Activated T-cell treated with anti-CD3 and anti-CD28 coated beads, Interleukin-2, amount 50 U/mL, for 1 hour (primary cell): ENCODE results near the gene RBM14.
"Not testable (repeated sequence)": the region's sequence is repeated elsewhere in the genome, so short reads cannot be mapped to it uniquely, and the experiment has no call there.

Experiments
- DNase-seq: peaks from one replicate; pipeline ENCODE4 v3.0.0-alpha.2; 2020

RBM14 gene, protein sequence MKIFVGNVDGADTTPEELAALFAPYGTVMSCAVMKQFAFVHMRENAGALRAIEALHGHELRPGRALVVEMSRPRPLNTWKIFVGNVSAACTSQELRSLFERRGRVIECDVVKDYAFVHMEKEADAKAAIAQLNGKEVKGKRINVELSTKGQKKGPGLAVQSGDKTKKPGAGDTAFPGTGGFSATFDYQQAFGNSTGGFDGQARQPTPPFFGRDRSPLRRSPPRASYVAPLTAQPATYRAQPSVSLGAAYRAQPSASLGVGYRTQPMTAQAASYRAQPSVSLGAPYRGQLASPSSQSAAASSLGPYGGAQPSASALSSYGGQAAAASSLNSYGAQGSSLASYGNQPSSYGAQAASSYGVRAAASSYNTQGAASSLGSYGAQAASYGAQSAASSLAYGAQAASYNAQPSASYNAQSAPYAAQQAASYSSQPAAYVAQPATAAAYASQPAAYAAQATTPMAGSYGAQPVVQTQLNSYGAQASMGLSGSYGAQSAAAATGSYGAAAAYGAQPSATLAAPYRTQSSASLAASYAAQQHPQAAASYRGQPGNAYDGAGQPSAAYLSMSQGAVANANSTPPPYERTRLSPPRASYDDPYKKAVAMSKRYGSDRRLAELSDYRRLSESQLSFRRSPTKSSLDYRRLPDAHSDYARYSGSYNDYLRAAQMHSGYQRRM

GRCh38 chr11:66616379-66617154 lies at the start of gene RBM14:
Gene RBM14 (plus strand): TSS chr11:66616630. CDS start chr11:66616721, 91 bp downstream.
- DNase-seq: peak; percentile 96

DNA sequence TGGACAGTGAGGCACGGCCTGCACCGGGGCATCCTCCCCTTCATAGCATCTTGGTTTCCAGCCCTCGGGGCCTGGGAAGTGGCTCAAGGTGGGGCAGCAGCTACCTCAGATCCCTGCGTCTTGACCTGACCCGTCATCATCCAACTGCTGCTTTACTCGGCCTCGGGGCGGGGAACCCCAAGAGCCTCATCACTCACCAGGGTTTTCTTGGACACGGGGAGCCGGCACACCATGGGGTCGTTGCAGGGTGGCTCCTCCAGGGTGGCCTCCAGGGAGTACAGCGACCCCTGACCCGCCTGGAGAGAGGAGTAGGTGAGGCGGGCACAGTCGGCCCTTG lies 48.7 kb upstream of the RBM14 start:
- no peak for DNase-seq

DNA sequence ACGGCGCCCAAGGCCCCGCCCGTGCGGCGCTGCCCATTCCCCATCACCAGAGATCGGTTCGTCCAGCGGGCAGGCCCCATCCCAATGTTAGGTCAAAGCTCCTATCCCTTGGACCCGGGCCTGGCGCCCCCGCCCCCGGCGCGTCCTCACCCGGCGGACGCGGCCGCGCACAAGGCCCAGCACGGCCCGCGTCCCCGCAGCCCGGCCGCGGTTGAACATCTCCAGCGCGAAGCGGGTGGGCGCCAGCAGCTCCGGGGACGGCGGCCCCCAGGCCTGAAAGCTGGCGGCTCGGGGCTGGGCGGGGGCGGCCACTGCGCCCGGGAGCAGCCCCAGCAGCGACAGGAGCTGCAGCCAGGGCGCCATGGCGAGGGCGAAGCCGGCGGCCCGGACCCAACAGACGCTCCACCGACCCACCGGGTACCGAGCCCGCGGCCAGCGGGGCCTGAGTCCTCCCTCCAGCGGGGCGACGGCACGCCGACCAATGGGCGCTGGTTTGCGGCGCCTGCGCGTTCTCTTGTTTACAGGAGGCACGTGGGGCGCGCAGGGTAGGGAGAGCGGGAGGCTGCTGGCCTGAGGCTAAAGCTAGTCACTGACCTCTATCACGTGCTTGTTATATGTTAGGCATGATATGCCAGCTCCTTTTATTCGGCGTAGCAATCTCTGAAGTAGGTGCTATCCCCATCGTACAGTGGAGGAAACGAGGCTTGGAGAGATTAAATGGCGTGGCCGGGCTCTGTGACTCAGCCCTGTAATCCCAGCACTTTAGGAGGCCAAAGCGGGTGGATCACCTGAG lies 48.1 kb upstream of the RBM14 start, which contains the start of gene CTSF:
TSS of gene CTSF (minus strand) at position 483 of the 793 bp plus-strand sequence. CDS start at position 363, 120 bp downstream.
- DNase-seq: peak; percentile 74

DNA sequence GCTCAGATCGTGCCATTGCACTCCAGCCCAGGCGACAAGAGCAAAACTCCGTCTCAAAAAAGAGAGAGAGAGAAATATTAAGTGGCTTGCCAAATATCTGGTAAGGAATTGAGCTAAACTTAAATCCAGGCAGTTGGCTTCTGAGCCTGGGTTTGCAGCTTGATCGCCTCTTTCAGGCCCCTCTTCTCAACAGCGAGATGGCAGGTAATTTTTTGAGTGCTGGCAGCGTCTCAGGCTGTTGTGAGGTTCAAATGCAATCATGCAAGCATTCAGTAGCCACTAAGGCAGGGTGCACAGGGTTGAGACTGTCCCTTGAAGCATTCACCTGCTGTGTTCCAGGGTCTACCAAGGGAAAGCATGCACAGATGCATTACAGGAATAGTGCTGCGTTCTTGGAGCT lies 47.4 kb upstream of the RBM14 start:
- DNase-seq: no peak

GRCh38 chr11:66570079-66570849 lies 46.2 kb upstream of the RBM14 start:
- no peak for DNase-seq

- no peak for DNase-seq
These were observed 45.6 kb upstream of the RBM14 start for GRCh38 chr11:66570850-66571180.

- DNase-seq: peak; percentile 83
These were observed 37.3 kb upstream of the RBM14 start for GRCh38 chr11:66579017-66579606.

GRCh38 chr11:66580803-66581202 lies 35.6 kb upstream of the RBM14 start:
- no peak for DNase-seq

DNA sequence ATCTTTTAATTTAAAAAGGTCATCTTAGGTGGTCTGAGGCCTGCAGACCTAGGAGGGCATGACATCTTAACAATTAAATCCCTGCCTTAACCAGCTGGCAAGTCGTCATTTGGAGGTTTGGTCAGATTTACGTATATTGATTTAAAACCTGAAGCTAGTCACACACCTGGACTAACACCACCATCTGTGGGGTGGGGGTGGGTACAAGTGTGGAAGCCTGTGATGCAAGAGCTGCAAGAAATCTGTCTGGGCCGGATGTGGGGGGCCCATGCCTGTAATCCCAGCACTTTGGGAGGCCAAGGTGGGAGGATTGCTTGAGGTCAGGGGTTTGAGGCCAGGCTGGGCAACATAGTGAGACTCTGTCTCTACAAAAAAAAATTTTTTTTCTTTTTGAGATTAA lies 35.2 kb upstream of the RBM14 start:
- DNase-seq: no peak

DNA sequence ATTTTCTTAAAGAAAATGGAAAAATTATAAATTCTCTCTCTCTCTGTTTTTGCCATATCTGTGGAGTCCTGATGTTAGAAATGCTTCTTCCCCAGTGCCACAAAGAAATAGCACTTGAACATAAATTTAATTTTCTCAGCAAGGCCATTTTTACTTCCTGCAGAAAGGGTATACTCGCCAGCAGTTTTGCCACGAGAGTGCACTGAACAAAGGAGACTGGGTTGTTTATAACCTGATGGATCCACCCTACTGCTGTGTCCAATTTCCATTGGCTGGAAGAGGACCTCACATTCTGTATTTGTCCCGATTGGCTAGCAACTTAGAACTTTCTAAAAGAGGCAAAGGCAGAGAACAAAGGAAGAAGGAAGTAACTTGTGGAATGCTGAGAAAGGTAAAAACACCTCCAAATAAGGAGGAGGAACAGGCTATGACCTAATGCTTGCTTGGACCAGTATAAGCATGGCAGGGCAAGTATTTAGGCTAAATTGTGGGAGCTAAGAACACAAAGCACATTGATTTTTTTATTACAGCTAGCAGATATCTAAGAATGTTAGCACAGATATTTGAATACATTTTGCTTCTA lies 33.8 kb upstream of the RBM14 start:
- not testable (repeated sequence) for DNase-seq

DNA sequence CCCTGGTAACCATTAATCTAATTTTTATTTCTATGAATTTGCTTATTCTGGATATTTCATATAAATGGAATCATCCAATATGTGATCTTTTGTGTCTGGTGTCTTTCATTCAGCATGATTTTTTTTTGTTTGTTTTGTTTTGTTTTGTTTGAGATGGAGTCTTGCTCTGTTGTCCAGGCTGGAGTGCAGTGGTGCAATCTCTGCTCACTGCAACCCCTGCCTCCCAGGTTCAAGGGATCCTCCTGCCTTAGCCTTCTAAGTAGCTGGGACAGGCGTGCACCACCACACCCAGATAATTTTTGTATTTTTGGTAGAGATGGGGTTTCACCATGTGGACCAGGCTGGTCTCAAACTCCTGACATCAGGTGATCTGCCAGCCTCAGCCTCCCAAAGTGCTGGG lies 31.0 kb upstream of the RBM14 start:
- DNase-seq: not testable (repeated sequence)

GRCh38 chr11:66586136-66586535 lies 30.3 kb upstream of the RBM14 start:
- no peak for DNase-seq

GRCh38 chr11:66589315-66589714 lies 27.1 kb upstream of the RBM14 start:
- DNase-seq: not testable (repeated sequence)

GRCh38 chr11:66589996-66590675 lies 26.3 kb upstream of the RBM14 start:
- no peak for DNase-seq

DNA sequence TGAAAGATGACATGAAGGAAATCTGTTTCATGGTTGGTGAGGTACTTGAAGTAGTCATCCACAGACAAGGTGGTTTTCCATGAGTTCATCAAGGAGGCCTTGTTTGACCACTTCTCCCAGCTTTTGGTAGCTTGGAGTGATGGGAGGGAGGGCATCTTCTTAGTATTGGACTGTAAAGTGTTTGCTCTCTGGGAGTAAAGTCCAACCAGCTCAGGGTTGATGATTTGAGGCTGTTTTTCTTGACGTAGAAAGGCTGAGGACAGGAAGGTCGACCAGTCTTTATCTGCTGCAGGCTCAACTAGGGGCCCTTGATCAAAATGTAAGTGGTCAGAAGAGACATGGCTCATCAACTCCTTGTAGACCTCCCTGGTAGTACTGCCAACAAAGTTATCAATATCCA lies 25.3 kb upstream of the RBM14 start:
- DNase-seq: no peak

- DNase-seq: peak; percentile 99
These were observed 23.8 kb upstream of the RBM14 start, which contains the start of the genes CCDC87 and CCS for GRCh38 chr11:66592457-66593302. Gene CCDC87 (minus strand): TSS chr11:66593063. CDS start chr11:66593015, 48 bp downstream. Gene CCS (plus strand): TSS chr11:66593185. CDS start chr11:66593262, 77 bp downstream.

GRCh38 chr11:66593303-66593635 lies 23.2 kb upstream of the RBM14 start:
- DNase-seq: no peak

GRCh38 chr11:66593650-66594049 lies 22.8 kb upstream of the RBM14 start:
- DNase-seq: no peak

- DNase-seq: no peak
These were observed 21.1 kb upstream of the RBM14 start for GRCh38 chr11:66595245-66595904.
